Measurements from ENCODE around the gene GALNT10.

Gene GALNT10

GRCh38 chr5:154236536-154237375 is 46.2 kb downstream of the GALNT10 start:
- no peak for DNase-seq

- DNase-seq, result no peak
These were observed 46.8 kb downstream of the GALNT10 start for GRCh38 chr5:154237376-154237743.

- DNase-seq, result no peak
These were observed 47.4 kb downstream of the GALNT10 start for GRCh38 chr5:154237946-154238345.

DNA sequence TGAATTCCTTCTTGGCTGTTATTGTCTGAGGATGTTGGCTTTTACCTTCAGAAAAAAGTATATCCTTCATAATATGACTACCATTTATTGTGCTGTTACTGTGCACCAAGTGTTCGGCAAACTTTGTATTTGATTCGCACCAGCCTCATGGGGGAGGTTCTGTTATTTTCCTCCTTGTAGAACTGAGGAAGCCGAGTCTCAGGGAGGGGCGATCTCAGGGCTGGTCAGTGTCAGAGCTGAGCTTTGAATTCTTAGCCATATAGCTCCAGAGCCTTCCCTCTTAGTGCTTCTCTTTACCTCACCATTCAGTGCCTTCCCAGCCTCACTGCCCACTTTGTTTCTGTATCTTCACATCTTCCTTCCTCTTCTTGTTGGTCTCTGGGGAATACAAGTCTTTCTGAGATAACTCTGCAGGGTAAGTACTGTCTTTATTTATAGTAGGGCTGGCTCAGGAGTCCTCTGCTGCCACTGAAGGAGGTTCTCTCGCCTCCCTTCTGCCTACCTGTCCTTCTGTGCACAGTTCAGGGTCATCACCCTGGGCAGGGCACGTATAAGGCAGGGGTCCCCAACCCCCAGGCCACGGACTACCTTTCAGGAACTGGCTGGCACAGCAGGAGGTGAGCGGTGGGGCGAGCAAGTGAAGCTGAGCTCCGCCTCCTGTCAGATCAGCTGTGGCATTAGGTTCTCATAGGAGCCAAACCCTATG is 48.4 kb downstream of the GALNT10 start:
- no peak for DNase-seq

GRCh38 chr5:154240595-154240994 is 50.1 kb downstream of the GALNT10 start:
- DNase-seq, result no peak

DNA sequence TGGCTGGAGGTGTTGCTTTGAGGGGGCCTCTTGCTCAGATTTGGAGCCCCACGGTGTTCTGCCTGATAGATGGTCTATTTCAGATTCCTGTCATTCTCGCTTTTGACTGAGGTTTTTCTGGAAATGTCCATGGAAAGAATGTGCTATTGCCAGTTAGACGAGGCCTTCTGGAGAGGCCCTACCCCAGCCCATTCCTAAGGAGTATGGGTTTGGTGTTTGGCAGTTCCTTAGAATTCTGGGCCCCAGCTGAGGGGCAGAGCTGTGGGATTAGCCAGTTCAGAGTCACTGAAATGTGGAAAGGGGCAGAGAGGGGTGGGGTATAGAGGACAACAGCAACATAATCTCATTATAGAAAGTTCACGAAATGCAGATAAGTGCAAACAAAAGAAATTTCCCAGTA is 50.5 kb downstream of the GALNT10 start:
- DNase-seq, result no peak

DNA sequence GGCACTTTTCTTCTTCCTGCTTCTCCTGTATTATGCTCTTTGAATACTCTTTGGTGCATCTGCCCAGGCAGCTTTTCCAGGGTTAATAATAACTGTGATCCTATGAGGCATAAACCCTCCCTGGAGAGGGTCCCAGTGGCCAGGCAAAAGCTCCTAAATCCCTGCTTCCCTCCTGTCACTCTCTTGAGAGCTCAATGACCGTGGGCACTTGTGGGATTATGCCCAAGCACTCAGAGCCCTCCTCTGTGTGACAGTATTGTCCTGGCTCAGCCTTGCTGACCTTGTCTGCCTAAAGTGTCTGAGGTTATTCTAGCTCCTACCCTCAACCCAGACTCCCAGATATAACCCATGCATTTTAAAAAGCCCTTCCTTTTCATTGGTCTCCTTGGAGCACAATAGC is 51.9 kb downstream of the GALNT10 start:
- no peak for DNase-seq

- DNase-seq, result no peak
These were observed 52.4 kb downstream of the GALNT10 start for GRCh38 chr5:154242964-154243376.

DNA sequence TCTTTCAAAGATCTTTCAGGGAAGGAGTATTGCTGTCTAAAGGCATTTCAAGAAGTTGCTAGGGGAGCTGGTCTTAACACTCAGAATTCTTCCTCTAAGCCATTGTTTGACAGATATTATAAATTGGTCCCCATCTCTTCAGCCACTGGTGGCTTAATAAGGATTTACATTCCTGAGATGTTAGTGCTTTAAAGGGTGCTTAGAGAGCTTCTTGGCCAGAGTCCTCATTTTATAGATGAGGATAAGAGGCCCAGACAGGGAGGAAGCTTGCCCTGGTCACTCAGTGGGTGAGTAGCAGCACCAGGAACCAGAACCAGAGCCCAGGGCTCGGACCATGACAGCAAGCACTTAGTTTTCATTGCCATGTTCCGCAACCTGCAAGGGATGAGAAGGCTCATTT is 53.2 kb downstream of the GALNT10 start:
- DNase-seq, result no peak

DNA sequence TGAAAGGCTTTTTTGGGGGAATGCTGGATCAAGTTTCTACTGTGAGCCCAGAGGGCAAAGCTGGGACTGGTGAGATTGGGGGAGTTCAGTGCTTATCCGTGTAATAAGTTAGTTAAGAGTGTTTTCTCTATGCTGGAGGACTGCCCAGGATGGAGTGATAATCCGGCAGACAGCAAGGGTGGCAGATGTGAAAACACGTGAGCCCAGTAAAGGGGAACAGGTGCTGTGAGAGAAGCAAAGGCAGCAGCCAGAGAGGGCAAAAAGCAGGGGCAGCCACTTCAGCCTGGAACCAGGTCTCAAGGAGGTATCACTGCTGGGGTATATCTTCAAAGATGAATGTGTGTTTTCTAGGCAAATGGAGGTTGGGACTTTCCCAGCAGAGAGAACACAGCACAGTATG is 53.9 kb downstream of the GALNT10 start:
- no peak for DNase-seq

- no peak for DNase-seq
These were observed 58.2 kb downstream of the GALNT10 start for GRCh38 chr5:154248691-154249090.

GRCh38 chr5:154249826-154250225 is 59.3 kb downstream of the GALNT10 start:
- no peak for DNase-seq

GRCh38 chr5:154251529-154251928 is 61.0 kb downstream of the GALNT10 start:
- no peak for DNase-seq

- DNase-seq, result no peak
These were observed 63.3 kb downstream of the GALNT10 start for GRCh38 chr5:154253807-154254206.

- no peak for DNase-seq
These were observed 64.4 kb downstream of the GALNT10 start for GRCh38 chr5:154254896-154255295.

DNA sequence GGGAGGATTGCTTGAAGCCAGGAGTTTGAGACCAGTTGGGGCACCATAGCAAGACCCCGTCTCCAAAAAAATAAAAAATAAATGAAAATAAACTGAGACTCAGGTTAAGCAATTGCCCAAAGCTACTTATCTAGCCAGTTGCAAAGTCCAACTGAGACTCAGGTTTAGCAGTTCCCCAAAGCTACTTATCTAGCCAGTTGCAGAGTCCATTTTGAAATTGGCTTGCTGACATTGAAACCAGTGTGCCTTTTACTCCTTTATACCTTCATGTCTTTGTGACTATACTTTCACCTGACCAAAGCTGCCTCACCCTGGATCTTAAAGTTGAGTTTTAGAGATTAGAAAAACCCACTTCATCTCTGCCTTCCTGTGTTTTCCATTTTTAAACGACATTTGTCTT is 66.5 kb downstream of the GALNT10 start:
- no peak for DNase-seq

DNA sequence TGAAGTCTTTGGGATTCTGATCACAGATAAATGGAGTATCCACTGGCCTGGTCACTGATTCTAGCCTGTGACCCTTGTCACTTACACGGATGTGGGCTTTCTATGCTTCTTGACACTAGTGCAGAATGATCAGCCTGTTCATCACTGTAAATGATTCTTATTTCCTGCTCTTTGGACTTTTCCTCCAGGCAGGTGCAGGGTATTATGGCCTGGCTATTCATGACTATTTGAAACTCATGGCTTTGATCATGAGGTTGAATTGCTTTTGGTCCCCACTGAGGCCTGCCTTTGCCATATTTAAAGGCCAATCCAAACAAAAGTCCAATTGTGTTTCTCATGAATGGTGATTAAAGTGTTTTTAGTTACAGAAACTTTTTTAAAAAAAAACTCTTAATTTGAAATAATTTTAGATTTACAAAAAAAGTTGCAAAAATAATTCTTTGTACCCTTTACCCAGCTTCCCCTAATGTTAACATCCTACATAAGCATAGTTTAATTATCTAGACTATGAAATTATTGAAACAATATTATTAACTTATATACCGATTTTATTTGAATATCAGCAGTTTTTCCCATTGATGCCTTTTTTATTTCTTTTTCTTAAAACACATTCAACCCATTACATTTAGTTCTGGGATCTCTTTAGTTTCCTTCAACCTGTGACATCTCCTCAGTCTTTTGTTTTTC is 68.1 kb downstream of the GALNT10 start:
- DNase-seq, result no peak

- no peak for DNase-seq
These were observed 69.8 kb downstream of the GALNT10 start for GRCh38 chr5:154260224-154260927.

DNA sequence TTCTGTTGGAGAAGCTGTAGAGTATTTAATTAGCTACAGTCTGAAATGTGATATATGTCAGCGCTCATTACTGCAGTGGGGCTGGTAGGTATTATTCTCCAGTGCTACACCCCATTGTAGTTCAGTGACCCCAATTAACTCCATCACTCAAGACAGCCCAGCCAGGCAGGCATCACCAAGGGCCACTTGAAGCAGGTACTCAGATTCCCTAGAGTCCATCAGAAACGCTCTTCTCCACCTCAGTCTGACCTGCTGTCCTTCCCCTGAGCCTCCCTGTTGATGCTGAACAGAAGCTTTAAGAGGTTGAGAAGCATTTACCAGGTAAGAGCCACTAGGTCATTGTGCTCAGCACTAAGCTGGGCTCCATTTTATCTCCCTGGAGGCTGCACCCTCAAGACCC is 71.8 kb downstream of the GALNT10 start:
- DNase-seq, result no peak

DNA sequence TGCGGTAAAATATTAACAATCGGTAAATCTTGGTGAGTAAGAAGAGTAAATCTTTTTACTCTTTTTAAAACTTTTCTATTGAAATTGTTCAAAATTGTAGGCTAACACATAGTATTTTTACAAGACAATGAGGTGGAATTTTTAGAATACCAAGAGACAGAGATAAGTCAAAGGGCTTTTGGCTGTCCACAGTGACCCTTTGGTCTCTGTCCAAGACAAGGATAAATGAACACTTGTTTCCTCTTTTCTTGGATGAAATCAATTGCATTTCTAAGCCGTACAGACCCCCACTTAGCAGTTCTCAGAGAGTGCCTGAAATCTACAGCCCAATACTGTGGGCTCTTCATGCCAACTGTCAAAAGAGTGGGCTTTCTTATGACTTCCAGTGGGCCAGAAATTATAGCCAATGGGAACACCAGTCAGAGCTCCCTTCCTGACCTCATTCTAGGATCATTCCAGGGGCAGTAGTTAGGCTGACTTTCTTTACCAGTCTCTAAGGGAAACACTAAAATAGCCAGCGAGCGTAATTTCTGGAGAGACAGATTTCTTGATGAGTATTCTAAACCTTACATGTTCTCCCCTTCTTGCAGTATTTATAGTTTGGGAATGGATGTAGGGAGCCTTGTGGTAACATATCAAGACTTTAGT is 74.1 kb downstream of the GALNT10 start:
- DNase-seq, result no peak

- no peak for DNase-seq
These were observed 74.8 kb downstream of the GALNT10 start for GRCh38 chr5:154265197-154265773.

DNA sequence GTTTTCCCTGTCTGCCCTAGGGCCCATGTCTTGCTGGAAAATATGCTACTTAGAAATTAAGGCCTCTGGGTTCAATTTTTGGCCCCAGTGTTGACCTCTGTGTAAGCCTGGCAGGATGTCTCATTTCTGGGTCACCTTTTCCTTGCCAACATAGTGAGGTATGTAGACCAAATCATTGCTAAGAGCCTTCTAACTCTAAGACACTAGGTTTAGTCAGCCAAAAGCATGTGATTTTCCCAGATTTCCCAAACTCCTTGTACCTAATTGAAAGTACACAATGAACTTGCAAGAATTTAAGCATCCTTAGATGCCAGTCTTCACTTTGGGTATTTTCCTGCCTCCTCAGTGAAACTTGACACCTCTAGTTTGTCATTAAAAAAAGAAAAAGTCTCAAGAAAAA is 77.0 kb downstream of the GALNT10 start:
- DNase-seq, result no peak
